ENCODE results near the gene ETV4.
"Not testable (repeated sequence)": the region's sequence is repeated elsewhere in the genome, so short reads cannot be mapped to it uniquely, and the experiment has no call there.

Gene ETV4

GRCh38 chr17:43509440-43509839, 36.7 kb downstream of the ETV4 start:
- not testable (repeated sequence) for DNase-seq

- no peak for DNase-seq
These were observed 55.5 kb downstream of the ETV4 start for GRCh38 chr17:43490621-43491020.

GRCh38 chr17:43483674-43484551, 62.2 kb downstream of the ETV4 start, which contains the start of gene DHX8:
TSS of gene DHX8 (plus strand) at chr17:43483975. CDS start at chr17:43484038, 63 bp downstream.
- peak; percentile 98 for DNase-seq

GRCh38 chr17:43482103-43483012, 63.8 kb downstream of the ETV4 start:
- DNase-seq, result no peak

- DNase-seq, result no peak
These were observed 66.2 kb downstream of the ETV4 start for GRCh38 chr17:43479948-43480347.
